Liver (tissue), 9 donors: Measurements from ENCODE around the gene STK32C. TPM values are rescaled to one million over a fixed set of nuclear protein-coding genes. Genes with fewer than 3 reads are reported as not detected.
"Not testable (repeated sequence)": the region's sequence is repeated elsewhere in the genome, so short reads cannot be mapped to it uniquely, and the experiment has no call there.

Source experiments
- DNase-seq: peaks from one replicate; pipeline ENCODE4 v3.0.0-alpha.2; 2017; ENCODE audit warnings: low spot score
- H3K27ac ChIP-seq, 2 donors: one replicate each; pipeline ENCODE4 v1.7.0; 2013; ENCODE audit warnings: inconsistent platforms in 2 of 2, low read length in 2 of 2, control low read depth in 1 of 2, low read depth in 1 of 2, mild to moderate bottlenecking in 1 of 2
- H3K27me3 ChIP-seq, 4 donors: one replicate each; pipeline versions ENCODE4 v1.6.1 to v1.7.0; 2013; ENCODE audit warnings: low read length in 3 of 4, inconsistent platforms in 1 of 4, mild to moderate bottlenecking in 1 of 4, moderate library complexity in 1 of 4; ENCODE audit not compliant: control insufficient read depth in 4 of 4, insufficient read depth in 4 of 4
- H3K36me3 ChIP-seq, 4 donors: one replicate each; pipeline versions ENCODE4 v1.6.1 to v1.7.0; 2013; ENCODE audit warnings: low read length in 3 of 4, mild to moderate bottlenecking in 3 of 4, low read depth in 1 of 4, moderate library complexity in 1 of 4; ENCODE audit not compliant: control insufficient read depth in 4 of 4, insufficient read depth in 3 of 4
- H3K4me1 ChIP-seq, 4 donors: one replicate each; pipeline versions ENCODE4 v1.6.1 to v1.7.0; 2013; ENCODE audit warnings: low read length in 3 of 4, mild to moderate bottlenecking in 3 of 4, moderate library complexity in 1 of 4; ENCODE audit not compliant: control insufficient read depth in 4 of 4, insufficient read depth in 4 of 4
- H3K4me3 ChIP-seq, 3 donors: one replicate each; pipeline versions ENCODE4 v1.6.1 to v1.7.0; 2013; ENCODE audit warnings: low read length in 3 of 3, control low read depth in 1 of 3, low read depth in 1 of 3, mild to moderate bottlenecking in 1 of 3
- H3K9ac ChIP-seq, 2 donors: one replicate each; pipeline ENCODE4 v1.7.0; 2013; ENCODE audit warnings: low read length in 2 of 2, mild to moderate bottlenecking in 2 of 2, moderate library complexity in 2 of 2, control low read depth in 1 of 2, low read depth in 1 of 2
- H3K9me3 ChIP-seq, 4 donors: one replicate each; pipeline versions ENCODE4 v1.6.1 to v1.7.0; 2013; ENCODE audit warnings: low read length in 3 of 4; ENCODE audit not compliant: control insufficient read depth in 4 of 4
- CTCF ChIP-seq: fragments of 150-350 bp; IDR thresholded peaks from 2 replicates; pipeline ENCODE4 v1.5.1; 2017; ENCODE audit warnings: improper control_type of control experiment, low read depth, low read length; ENCODE audit not compliant: missing input control
- FOXA1 ChIP-seq: IDR thresholded peaks from 2 replicates; pipeline ENCODE4 v1.6.1; 2016; ENCODE audit warnings: antibody characterized with exemption
- GABPA ChIP-seq, 2 donors: IDR thresholded peaks in 1 of 2; conservative IDR thresholded peaks in 1 of 2; 2 replicates each; pipeline ENCODE4 v1.6.1; 2016; ENCODE audit warnings: antibody characterized with exemption in 2 of 2, mild to moderate bottlenecking in 1 of 2, moderate library complexity in 1 of 2
- HNF4A ChIP-seq, 2 donors: conservative IDR thresholded peaks; 2 replicates each; pipeline ENCODE4 v1.6.1; 2016; ENCODE audit warnings: antibody characterized with exemption in 2 of 2, mild to moderate bottlenecking in 2 of 2
- RAD21 ChIP-seq, 2 donors: IDR thresholded peaks; 2 replicates each; pipeline ENCODE4 v1.6.1; 2016; ENCODE audit warnings: antibody characterized with exemption in 2 of 2, mild to moderate bottlenecking in 2 of 2
- TAF1 ChIP-seq: conservative IDR thresholded peaks from 2 replicates; pipeline ENCODE4 v1.6.1; 2016; ENCODE audit warnings: antibody characterized with exemption, mild to moderate bottlenecking
- YY1 ChIP-seq: IDR thresholded peaks from 2 replicates; pipeline ENCODE4 v1.6.1; 2016; ENCODE audit warnings: antibody characterized with exemption, mild to moderate bottlenecking
- WGBS: extraction: QIAGEN DNeasy Blood & Tissue Kit; methylation state at CpG from one replicate; pipeline ENCODE4 v1.1.7; 2013; 5-methylcytosine and 5-hydroxymethylcytosine counted together
- polyA plus RNA-seq, 2 donors: library from polyadenylated mRNA; stranded (reverse) in 1 of 2; unstranded in 1 of 2; fragments of 200-250 nt in 1 of 2; fragments of >200 nt in 1 of 2; fragmentation: Nextera tagmentation in 1 of 2; extraction: Ambion mirVana in 1 of 2; gene quantifications; one replicate each; pipeline versions ENCODE4 v1.2.1 to v1.2.3, GENCODE V29; 2013 to 2015
- total RNA-seq, 2 donors: library from RNA; depleted of rRNA; stranded (reverse); fragments of >200 nt; gene quantifications; one replicate each; pipeline ENCODE4 v1.2.3, GENCODE V29; 2014
- TF ChIP-seq, protein P1 (sequence below): IDR thresholded peaks from 2 replicates; pipeline ENCODE4 v1.6.1; 2016; ENCODE audit warnings: antibody characterized with exemption, mild to moderate bottlenecking
- TF ChIP-seq, protein P2 (sequence below): IDR thresholded peaks from 2 replicates; pipeline ENCODE4 v1.6.1; 2016; ENCODE audit warnings: antibody characterized with exemption
- donor health status: healthy.
- donor health status: healthy.
- donor health status: healthy.
- donor health status: healthy.
- donor health status: healthy.

The STK32C gene
- total and polyA plus RNA-seq, 4 donors, result 1.8 to 4.6 (median 2.2) TPM

DNA sequence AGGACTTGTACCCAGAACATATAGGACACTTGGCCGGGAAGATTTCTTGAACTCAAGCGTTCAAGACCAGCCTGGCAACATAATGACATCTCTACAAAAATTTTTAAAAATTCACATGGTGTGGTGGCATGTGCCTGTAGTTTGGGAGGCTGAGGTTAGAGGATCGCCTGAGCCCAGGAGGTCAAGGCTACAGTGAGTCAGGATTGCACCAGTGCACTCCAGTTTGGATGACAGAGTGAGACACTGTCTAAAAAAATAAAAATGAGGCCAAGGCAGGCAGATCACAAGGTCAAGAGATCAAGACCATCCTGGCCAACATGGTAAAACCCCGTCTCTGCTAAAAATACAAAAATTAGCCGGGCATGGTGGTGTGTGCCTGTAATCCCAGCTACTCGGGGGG lies 9.7 kb upstream of the STK32C start:
- WGBS, result 86% methylated on average over 6 of the region's 6 CpGs
- DNase-seq, result not testable (repeated sequence)

DNA sequence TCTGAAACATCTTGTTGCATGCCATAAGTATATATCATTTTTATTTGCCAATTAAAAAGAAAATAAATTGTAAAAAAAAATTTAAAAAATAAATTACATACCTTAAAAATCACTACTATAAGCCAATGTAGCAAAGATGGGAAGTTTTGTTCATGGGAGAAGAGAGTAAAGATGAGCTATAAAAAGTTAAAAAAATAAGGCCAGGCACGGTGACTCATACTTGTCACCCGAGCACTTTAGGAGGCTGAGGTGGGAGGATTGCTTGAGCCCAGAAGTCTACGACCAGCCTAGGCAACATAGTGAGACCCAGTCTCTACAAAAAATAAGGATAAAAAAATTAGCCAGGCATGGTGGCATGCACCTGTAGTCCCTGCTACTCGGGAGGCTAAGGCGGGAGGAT lies 8.4 kb upstream of the STK32C start:
- Histone ChIP-seq H3K9ac (no peak overlapping the region), H3K36me3 (no peaks in the 10 kb centered on the region), H3K27me3 (no peaks in the 10 kb centered on the region), H3K27ac (no peak overlapping the region), H3K9me3 (peaks cover 0 to 4% (median 0%) of the 10 kb centered on the region in 4 donors), H3K4me1 (no peaks in the 10 kb centered on the region), H3K4me3 (no peak overlapping the region)
- no peak for DNase-seq
- WGBS, result 87% methylated on average over 5 of the region's 5 CpGs
- TF ChIP-seq YY1 (no peak), FOXA1 (no peak), HNF4A (conservative IDR thresholded peaks at IDR 0.05) (no peak), TAF1 (no peak), GABPA (IDR thresholded peaks at IDR 0.05 in 1 of 2, conservative IDR thresholded peaks at IDR 0.05 in 1 of 2) (no peak), RAD21 (IDR thresholded peaks at IDR 0.05) (no peak), CTCF (no peak)
- TF ChIP-seq, protein P1, sequence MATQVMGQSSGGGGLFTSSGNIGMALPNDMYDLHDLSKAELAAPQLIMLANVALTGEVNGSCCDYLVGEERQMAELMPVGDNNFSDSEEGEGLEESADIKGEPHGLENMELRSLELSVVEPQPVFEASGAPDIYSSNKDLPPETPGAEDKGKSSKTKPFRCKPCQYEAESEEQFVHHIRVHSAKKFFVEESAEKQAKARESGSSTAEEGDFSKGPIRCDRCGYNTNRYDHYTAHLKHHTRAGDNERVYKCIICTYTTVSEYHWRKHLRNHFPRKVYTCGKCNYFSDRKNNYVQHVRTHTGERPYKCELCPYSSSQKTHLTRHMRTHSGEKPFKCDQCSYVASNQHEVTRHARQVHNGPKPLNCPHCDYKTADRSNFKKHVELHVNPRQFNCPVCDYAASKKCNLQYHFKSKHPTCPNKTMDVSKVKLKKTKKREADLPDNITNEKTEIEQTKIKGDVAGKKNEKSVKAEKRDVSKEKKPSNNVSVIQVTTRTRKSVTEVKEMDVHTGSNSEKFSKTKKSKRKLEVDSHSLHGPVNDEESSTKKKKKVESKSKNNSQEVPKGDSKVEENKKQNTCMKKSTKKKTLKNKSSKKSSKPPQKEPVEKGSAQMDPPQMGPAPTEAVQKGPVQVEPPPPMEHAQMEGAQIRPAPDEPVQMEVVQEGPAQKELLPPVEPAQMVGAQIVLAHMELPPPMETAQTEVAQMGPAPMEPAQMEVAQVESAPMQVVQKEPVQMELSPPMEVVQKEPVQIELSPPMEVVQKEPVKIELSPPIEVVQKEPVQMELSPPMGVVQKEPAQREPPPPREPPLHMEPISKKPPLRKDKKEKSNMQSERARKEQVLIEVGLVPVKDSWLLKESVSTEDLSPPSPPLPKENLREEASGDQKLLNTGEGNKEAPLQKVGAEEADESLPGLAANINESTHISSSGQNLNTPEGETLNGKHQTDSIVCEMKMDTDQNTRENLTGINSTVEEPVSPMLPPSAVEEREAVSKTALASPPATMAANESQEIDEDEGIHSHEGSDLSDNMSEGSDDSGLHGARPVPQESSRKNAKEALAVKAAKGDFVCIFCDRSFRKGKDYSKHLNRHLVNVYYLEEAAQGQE, result no peak
- TF ChIP-seq, protein P2, sequence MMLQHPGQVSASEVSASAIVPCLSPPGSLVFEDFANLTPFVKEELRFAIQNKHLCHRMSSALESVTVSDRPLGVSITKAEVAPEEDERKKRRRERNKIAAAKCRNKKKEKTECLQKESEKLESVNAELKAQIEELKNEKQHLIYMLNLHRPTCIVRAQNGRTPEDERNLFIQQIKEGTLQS, result no peak

More for the DNA sequence above, 9.7 kb upstream of the STK32C start:
- not testable (repeated sequence) for H3K9me3 ChIP-seq, H3K27ac ChIP-seq, H3K36me3 ChIP-seq, H3K9ac ChIP-seq, H3K27me3 ChIP-seq, H3K4me1 ChIP-seq, H3K4me3 ChIP-seq

DNA sequence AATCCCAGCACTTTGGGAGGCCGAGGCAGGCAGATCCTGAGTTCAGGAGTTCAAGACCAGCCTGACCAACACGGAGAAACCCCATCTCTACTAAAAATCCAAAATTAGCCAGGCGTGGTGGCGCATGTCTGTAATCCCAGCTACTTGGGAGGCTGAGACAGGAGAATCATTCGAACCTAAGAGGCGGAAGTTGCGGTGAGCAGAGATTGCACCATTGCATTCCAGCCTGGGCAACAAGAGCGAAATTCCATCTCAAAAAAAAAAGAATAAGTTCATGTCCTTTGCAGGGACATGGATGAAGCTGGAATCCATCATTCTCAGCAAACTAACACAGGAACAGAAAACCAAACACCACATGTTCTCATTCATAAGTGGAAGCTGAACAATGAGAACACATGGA lies 7.1 kb upstream of the STK32C start:
- 95% methylated on average over 8 of the region's 8 CpGs for WGBS
- H3K9me3 ChIP-seq, H3K36me3 ChIP-seq, DNase-seq, H3K27ac ChIP-seq, H3K4me1 ChIP-seq, H3K9ac ChIP-seq, H3K27me3 ChIP-seq, H3K4me3 ChIP-seq: not testable (repeated sequence)
